ENCODE results near the gene ZMYND11. TPM values are rescaled to one million over a fixed set of nuclear protein-coding genes. Genes with fewer than 3 reads are reported as not detected.
A peak's percentile ranks its signal among the peaks of the same experiment; 100 is the strongest.

The ZMYND11 gene
- total and polyA plus RNA-seq, 2 of the 8 experiments (the other 6 are each of a cell fraction or from before 2014, with no cell fraction given) = 7.5 to 26.6 TPM

DNA sequence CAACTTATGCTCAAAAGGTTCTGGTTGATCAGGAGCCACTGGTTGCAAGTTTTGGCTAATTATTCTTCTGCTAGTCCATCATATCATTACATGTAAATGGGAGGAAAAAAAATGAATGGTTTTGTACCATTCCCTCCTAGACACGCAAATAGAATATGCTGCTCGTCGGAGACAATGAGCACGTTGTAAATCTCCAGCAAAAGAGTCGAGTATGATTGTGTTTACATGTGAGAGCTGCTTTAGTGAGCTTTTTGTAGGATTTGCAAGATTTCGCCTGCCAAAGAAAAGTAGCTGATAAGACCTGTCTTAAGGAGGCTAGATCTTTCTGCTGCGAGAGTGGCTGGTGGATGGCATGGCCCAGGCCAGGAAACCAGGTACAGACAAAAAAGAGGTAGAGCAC lies 109.0 kb downstream of the ZMYND11 start:
- Histone ChIP-seq H2BK20ac (ENCODE audit: low read length) (no peak overlapping the region), H2AK5ac (ENCODE audit: low read depth, low read length) (no peak overlapping the region), H3K56ac (replicated peaks; ENCODE audit: insufficient read length, low read depth, low read length) (no peak overlapping the region), H2BK5ac (ENCODE audit: low read depth, low read length) (no peak overlapping the region), H3K18ac (ENCODE audit: extremely low read depth, low read length) (no peak overlapping the region), H3K27me3 (replicated peaks in 1 of 4; ENCODE audit: control insufficient read depth in 3 of 4, extremely low read depth in 1 of 4, insufficient read depth in 3 of 4, low read length in 3 of 4) (no peaks in the 10 kb centered on the region), H2AFZ (ENCODE audit: low read length) (no peak overlapping the region), H3K79me1 (ENCODE audit: low read depth, low read length) (no peaks in the 10 kb centered on the region), H3K4ac (replicated peaks; ENCODE audit: insufficient read length, low read depth, low read length) (no peak overlapping the region), H3K4me3 (ENCODE audit: extremely low read depth in 1 of 4, insufficient read depth in 2 of 4, low read depth in 3 of 4, low read length in 4 of 4) (no peak overlapping the region), H3K23me2 (ENCODE audit: low read depth, low read length) (no peaks in the 10 kb centered on the region), H3K9me3 (ENCODE audit: insufficient read depth in 2 of 2, low read depth in 1 of 2, low read length in 1 of 2) (no peaks in the 10 kb centered on the region), H3K14ac (ENCODE audit: insufficient read length) (no peak overlapping the region), H3K4me2 (ENCODE audit: insufficient read depth in 1 of 2, low read depth in 2 of 2, low read length in 2 of 2) (no peak overlapping the region), H4K8ac (ENCODE audit: extremely low read depth, insufficient read depth, low read length) (no peak overlapping the region), H3K36me3 (ENCODE audit: control insufficient read depth in 2 of 4, insufficient read depth in 4 of 4, low read length in 3 of 4) (peaks cover 4 to 26% (median 16%) of the 10 kb centered on the region in 4 experiments; a peak in 6 of 8 replicates), H2BK12ac (ENCODE audit: low read depth, low read length) (no peak overlapping the region), H4K5ac (ENCODE audit: insufficient read length, low read depth, low read length) (no peak overlapping the region), H4K91ac (replicated peaks; ENCODE audit: insufficient read length, low read length) (no peak overlapping the region), H2BK15ac (ENCODE audit: low read length) (no peak overlapping the region), H2BK120ac (replicated peaks; ENCODE audit: low read depth, low read length) (no peak overlapping the region), H3K79me2 (ENCODE audit: control insufficient read depth in 1 of 2, insufficient read depth in 2 of 2, low read length in 2 of 2) (no peaks in the 10 kb centered on the region), H3K9ac (replicated peaks in 1 of 4; ENCODE audit: extremely low read depth in 1 of 4, low read depth in 3 of 4, low read length in 3 of 4) (peak overlapping the region in 1 of 4 experiments; percentile 13; a peak in 1 of 7 replicates), H3K27ac (ENCODE audit: low read depth, low read length) (no peak overlapping the region), H3K23ac (ENCODE audit: insufficient read length) (no peak overlapping the region), H3K4me1 (replicated peaks in 1 of 4; ENCODE audit: control insufficient read depth in 3 of 4, insufficient read depth in 4 of 4, low read length in 3 of 4) (no peaks in the 10 kb centered on the region), H4K20me1 (replicated peaks in 1 of 2; ENCODE audit: control insufficient read depth in 1 of 2, insufficient read depth in 2 of 2, low read length in 2 of 2) (no peaks in the 10 kb centered on the region)
- ChIA-PET CTCF (ENCODE audit: partially characterized antibody) (interaction anchor here (5.3 kb wide), 1 partner anchor 14 kb away, joined by 36 read pairs; no protein-coding TSS in a partner anchor), POLR2A (ENCODE audit: partially characterized antibody) (no interaction called here)
- WGBS, 2 experiments (ENCODE audit: extremely low coverage in 1 of 2, insufficient coverage in 1 of 2, insufficient read length in 1 of 2, insufficient replicate concordance in 2 of 2, low coverage in 1 of 2, low lambda C conversion rate in 2 of 2, missing lambda C conversion rate in 1 of 2) = 93% methylated on average over 7 of the region's 7 CpGs; no CpG with 5 or more reads in 1 of the 2 experiments
- DNase-seq (ENCODE audit: low read depth in 1 of 2, low spot score in 2 of 2) = no peak
- FAIRE-seq = no peak
- TF ChIP-seq, protein P1, sequence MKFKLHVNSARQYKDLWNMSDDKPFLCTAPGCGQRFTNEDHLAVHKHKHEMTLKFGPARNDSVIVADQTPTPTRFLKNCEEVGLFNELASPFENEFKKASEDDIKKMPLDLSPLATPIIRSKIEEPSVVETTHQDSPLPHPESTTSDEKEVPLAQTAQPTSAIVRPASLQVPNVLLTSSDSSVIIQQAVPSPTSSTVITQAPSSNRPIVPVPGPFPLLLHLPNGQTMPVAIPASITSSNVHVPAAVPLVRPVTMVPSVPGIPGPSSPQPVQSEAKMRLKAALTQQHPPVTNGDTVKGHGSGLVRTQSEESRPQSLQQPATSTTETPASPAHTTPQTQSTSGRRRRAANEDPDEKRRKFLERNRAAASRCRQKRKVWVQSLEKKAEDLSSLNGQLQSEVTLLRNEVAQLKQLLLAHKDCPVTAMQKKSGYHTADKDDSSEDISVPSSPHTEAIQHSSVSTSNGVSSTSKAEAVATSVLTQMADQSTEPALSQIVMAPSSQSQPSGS (IDR thresholded peaks at IDR 0.05; ENCODE audit: low read length) = no peak
- TF ChIP-seq JUN (IDR thresholded peaks at IDR 0.05; ENCODE audit: low read depth, low read length) (no peak), RXRA (IDR thresholded peaks at IDR 0.05; ENCODE audit: insufficient read depth, low read depth, low read length) (no peak), MAFK (IDR thresholded peaks at IDR 0.05; ENCODE audit: low read depth, low read length) (no peak), FOSL1 (IDR thresholded peaks at IDR 0.05; ENCODE audit: insufficient read depth, low read depth, low read length) (no peak), GABPA (IDR thresholded peaks at IDR 0.05; ENCODE audit: borderline replicate concordance, insufficient read depth, low read length) (no peak), SUZ12 (IDR thresholded peaks at IDR 0.05; ENCODE audit: low read length) (no peak)
- TF ChIP-seq, protein P2, sequence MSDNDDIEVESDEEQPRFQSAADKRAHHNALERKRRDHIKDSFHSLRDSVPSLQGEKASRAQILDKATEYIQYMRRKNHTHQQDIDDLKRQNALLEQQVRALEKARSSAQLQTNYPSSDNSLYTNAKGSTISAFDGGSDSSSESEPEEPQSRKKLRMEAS (IDR thresholded peaks at IDR 0.05) = no peak
- TF ChIP-seq, protein P3, sequence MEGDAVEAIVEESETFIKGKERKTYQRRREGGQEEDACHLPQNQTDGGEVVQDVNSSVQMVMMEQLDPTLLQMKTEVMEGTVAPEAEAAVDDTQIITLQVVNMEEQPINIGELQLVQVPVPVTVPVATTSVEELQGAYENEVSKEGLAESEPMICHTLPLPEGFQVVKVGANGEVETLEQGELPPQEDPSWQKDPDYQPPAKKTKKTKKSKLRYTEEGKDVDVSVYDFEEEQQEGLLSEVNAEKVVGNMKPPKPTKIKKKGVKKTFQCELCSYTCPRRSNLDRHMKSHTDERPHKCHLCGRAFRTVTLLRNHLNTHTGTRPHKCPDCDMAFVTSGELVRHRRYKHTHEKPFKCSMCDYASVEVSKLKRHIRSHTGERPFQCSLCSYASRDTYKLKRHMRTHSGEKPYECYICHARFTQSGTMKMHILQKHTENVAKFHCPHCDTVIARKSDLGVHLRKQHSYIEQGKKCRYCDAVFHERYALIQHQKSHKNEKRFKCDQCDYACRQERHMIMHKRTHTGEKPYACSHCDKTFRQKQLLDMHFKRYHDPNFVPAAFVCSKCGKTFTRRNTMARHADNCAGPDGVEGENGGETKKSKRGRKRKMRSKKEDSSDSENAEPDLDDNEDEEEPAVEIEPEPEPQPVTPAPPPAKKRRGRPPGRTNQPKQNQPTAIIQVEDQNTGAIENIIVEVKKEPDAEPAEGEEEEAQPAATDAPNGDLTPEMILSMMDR (IDR thresholded peaks at IDR 0.05; ENCODE audit: control extremely low read depth in 1 of 3, insufficient read depth in 1 of 3, low read depth in 1 of 3, low read length in 3 of 3) = no peak
